HFF-Myc (cell line): ENCODE measurements around the gene MANSC1.
A peak's percentile ranks its signal among the peaks of the same experiment; 100 is the strongest.

Source experiments
- DNase-seq: peaks from one replicate; pipeline ENCODE4 v3.0.0-alpha.2; 2011; ENCODE audit warnings: low read depth; ENCODE audit errors: extremely low read depth
- H3K4me3 ChIP-seq: replicated peaks from 2 replicates; pipeline ENCODE4 v1.5.1; 2011; ENCODE audit warnings: low read depth, mild to moderate bottlenecking, control low read depth, low read length
- CTCF ChIP-seq: IDR thresholded peaks from 2 replicates; pipeline ENCODE4 v1.5.1; 2012; ENCODE audit warnings: mild to moderate bottlenecking, low read depth, low read length, control low read depth; ENCODE audit errors: missing control alignments

The MANSC1 gene

GRCh38 chr12:12334367-12335040 lies 15.5 kb downstream of the MANSC1 start:
- H3K4me3 ChIP-seq, result no peak overlapping the region
- no peak for DNase-seq
- peak; percentile 83 for TF ChIP-seq CTCF

- H3K4me3 ChIP-seq, result no peak overlapping the region
- TF ChIP-seq CTCF, result no peak
- DNase-seq, result no peak
Observed at GRCh38 chr12:12333407-12334366, 16.4 kb downstream of the MANSC1 start.

- no peak for TF ChIP-seq CTCF
- DNase-seq, result no peak
- no peak overlapping the region for H3K4me3 ChIP-seq
Observed at GRCh38 chr12:12331896-12332295, 18.1 kb downstream of the MANSC1 start.

GRCh38 chr12:12331244-12331771 lies 18.7 kb downstream of the MANSC1 start:
- no peak overlapping the region for H3K4me3 ChIP-seq
- TF ChIP-seq CTCF, result no peak
- no peak for DNase-seq

GRCh38 chr12:12327802-12328201 lies 22.2 kb downstream of the MANSC1 start:
- peak; percentile 53 for TF ChIP-seq CTCF
- no peak overlapping the region for H3K4me3 ChIP-seq
- peak; percentile 65 for DNase-seq

GRCh38 chr12:12326262-12326661 lies 23.8 kb downstream of the MANSC1 start:
- no peak overlapping the region for H3K4me3 ChIP-seq
- no peak for DNase-seq
- no peak for TF ChIP-seq CTCF
